GM18499 (cell line): Measurements from ENCODE around the gene TOM1.

Experiments used
- ATAC-seq: cut with Tn5 transposase; IDR thresholded peaks from one replicate; pipeline ENCODE4 v1.9.1; 2021; ENCODE audit warnings: moderate number of reproducible peaks; ENCODE audit not compliant: insufficient read depth, unreplicated experiment

TOM1 gene

DNA sequence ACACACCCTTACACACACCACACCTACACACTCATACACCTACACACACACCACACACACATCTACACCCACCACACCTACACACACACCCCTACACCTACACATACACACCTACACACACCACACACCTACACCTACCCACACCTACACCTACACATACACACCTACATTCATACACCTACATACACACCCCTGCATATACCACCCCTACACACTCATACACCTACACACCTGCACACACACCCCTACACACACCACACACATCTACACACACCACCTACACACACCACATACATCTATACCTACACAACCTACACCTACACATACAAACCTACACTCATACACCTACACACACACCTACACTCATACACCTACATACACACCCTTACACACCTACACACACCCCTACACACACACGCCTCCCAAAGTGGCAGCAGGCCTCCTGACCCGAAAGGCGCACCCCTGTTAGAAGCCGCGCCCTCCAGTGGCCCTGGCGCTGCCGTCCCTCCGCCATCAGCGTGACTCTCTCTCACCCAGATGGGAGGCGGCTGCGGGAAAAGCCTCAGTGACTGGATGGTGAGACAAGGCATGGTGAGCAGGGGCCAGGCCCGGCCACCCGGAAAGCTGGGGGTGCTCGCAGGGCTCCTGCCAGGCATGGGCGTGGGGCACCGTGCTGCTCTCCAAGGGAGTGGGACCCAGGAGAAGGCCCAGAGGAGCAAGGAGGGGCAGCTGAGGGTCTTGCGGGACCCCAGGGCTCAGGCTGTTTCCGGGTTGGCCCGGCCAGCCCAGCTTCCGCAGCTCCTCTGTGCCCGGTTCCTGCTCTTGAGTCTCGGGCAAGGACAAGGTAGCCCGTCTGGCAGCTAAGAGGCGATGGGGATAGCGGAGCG lies 44.2 kb downstream of the TOM1 start:
- no peak for ATAC-seq

DNA sequence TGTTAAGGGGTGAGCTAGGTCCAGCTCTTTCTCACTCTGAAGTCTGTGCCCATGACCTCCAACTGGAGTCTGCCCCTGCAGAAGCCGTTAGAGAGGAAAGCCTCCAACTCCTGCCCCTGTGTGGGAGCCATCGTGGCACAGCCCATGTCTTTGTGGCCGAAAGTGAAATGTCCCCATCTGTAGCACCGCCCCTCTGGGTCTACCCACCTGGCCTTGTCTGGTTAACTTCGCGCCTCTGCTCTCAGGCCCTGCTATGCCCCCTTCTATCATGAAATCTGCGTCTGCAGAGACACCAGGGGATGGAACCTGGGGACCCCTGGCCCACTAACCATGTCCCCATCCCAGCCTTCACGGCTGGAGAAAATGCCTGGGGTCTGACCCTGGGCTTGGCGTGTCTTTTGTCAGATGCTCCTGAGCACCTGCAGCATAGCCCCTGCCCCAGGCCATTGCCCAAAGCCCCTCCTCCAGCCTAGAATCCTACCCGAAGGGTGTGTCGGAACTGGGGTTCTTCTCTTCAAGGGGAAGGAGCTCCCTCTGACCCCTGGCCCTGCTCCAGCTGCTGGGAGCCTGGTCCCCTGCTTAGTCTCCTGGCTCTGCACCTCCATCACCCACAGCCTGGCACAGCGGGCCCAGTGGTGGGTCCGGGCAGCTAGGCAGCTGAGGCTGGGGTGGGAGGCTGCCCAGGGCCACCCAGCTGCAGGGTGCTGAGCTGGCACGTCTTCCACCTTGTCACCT lies 45.4 kb downstream of the TOM1 start:
- no peak for ATAC-seq

DNA sequence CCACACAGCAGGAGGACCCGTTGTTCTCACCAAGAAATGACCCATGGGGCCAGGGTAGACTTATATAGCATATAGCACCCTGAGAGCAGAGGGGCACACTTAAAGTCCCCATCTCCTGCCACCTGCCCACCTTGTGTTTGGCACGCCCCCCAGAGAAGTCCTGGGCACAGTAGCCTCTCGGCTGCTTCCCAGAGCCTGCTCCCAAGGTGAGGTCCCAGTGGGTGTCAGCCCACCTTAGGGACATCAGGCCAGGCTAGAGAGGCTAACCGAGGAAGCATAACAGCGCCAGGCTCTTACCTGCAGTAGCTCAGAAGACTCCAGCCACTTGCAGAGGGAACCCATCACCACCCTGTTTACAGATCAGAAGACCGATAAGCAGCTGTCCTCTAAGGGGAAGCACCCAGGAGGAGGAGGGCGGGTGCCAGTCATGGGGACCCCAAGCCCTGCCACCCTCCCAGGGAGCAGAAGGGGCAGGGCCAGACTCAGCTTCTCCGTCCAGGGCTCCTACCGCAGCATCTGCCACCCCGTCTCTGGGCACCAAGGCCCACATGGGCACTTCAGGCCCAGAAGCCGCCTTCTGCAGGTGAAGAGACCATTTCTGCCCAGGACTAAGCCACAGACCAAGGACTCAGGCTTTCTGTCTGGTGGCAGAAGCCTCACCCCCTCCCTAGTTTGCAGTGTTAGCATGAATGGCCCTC lies 46.3 kb downstream of the TOM1 start:
- ATAC-seq: no peak

DNA sequence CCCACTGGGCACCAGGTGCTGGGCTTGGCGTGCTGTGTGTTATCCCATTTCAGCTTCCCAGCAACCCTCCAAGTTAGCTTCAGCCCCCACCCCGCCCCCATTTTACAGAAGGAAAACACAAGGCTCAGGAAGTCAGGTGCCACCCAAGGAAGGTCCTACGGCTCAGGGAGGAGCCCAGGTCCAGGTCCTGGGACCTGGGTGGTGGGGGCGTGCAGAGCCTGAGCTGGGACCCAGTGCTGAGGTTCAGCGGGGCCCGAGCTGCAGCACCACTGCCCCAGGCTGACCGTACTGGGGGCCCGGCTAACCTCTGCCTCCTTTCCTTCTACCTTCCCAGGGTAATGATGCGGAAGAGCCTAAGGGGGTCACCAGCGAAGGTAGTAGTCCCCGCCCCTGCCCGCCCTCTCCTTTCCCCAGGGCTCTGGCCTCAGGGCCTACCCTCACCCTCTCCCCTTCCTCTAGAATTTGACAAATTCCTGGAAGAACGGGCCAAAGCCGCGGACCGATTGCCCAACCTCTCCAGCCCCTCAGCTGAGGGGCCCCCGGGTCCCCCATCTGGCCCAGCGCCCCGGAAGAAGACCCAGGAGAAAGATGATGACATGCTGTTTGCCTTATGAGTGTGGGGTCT lies 47.0 kb downstream of the TOM1 start:
- no peak for ATAC-seq

- ATAC-seq: no peak
These were observed 47.8 kb downstream of the TOM1 start for GRCh38 chr22:35347462-35347861.

GRCh38 chr22:35348026-35348590 lies 48.4 kb downstream of the TOM1 start:
- ATAC-seq: no peak

DNA sequence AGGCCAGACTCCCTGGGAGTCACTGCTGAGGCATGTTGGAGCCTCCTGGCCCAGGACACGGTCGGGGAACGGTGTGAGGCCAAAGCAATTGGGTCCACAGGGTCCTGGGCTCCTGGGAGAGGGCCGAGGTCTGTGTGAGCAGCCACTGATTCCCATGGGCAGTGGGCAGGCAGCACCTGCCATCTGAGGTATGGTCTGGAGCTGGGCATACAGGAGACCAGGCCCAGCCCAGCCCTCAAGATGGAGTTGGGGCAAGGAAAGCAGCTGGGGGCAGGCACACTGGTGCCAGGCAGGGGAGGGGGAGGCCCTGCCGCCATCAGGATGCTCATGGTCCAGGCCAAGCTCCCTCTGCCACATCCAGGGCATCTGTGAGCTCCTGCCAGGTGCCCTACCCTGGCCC lies 49.0 kb downstream of the TOM1 start:
- ATAC-seq: no peak

- no peak for ATAC-seq
These were observed 49.6 kb downstream of the TOM1 start for GRCh38 chr22:35349368-35349703.

- ATAC-seq: no peak
These were observed 50.2 kb downstream of the TOM1 start for GRCh38 chr22:35349704-35350538.

- peak; percentile 57 for ATAC-seq
These were observed 51.1 kb downstream of the TOM1 start for GRCh38 chr22:35350539-35351503.

GRCh38 chr22:35352214-35353111 lies 52.8 kb downstream of the TOM1 start:
- ATAC-seq: no peak

DNA sequence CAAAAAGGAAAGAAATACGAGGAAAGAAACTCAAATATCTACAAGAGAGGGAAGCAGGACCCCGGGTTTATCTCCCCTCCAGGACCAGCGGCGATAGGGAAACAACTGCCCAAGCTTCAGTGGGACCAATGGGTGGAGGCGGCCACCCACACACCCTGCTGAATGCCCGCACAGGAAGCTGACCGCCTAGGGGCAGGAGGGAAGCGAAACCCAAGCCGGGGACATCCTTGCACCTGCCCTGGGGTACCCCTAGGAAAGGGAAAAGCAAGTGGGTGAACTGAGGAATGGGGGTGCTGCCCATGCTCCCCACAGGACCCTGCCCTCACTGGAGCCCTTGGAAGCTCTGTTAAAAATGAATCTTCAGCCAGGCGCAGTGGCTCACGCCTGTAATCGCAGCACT lies 53.6 kb downstream of the TOM1 start:
- no peak for ATAC-seq

DNA sequence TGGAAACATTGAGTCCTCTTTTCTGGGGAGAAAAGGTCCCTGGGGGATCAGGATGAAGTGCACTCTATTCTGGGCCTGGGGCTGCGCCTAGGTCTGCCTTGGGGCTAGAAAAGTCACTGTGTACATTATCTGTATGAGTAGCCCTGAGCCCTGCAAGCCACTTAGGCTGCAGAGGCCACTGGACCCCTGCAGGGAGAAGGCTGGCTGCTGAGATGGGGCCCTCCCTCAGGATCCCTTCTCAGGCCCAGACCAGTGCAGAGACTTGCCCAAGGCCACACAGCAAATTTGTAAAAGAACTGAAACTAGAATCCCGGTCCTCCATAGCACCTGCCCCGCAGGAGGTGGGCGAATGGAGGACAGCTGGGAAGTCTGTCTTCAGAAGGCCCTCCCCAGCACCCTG lies 54.4 kb downstream of the TOM1 start:
- no peak for ATAC-seq

DNA sequence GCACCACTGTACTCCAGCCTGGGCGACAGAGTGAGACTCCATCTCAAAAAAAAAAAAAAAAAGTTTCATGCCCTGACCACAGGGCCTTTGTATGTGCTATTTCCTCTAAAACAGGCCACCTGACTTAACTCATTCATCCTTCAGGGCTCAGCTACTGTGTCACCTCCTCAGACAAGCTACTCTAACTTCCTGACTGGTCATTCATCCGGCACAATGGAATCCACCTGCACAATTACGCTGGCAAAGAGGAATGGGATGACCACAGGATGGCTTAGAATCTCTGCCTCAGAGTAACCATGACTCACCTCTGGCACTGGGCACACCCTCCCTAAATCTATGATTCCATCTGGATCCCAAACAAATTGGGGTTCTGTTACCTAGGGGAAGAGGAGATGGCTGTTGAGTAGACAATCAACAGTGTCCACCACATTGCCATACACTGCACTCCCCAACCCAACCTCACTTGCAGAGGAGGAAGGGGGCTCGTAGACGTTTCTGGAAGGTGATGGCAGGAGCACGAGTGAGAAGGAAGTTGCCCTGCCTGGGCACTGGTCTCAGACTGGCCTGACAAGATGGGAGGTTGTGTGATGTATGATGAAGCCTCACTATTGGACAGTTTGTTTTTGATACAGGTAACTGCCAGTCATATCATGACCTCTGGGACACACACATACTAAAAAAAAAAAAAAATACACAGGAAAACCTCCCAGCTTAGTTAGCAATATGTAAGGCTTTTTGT lies 58.4 kb downstream of the TOM1 start:
- ATAC-seq: no peak

GRCh38 chr22:35359380-35360065 lies 59.8 kb downstream of the TOM1 start:
- no peak for ATAC-seq

DNA sequence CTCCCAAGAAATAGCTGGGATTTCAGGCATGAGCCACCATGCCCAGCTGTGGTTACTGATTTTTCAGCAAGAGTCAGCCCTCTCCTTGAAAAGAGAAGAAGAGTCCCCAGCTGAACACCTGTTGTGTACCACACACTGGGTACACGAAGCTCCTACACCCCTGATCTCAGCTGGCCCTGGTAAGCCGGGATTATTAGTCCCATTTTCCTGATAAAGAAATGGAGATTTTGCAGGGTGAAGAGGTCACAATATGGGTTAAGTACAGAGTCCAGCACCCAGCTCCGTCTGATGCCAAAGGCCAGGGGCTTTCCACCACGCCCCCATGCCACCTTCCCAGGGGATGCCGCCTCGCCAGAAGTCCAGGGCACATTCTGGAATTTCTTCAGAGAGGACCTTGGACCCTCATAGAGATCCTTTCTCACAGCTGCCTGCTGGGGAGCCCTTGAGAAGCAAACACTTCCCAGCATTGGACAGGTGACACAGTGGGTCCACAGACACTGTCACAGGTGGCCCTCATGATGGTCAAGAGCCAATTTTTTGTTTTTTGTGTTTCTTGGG lies 61.4 kb downstream of the TOM1 start:
- ATAC-seq: no peak
